ENCODE measurements around the gene PCDH11X.
"Not testable (repeated sequence)": the region's sequence is repeated elsewhere in the genome, so short reads cannot be mapped to it uniquely, and the experiment has no call there.

PCDH11X gene

GRCh38 chrX:91779135-91779534 lies at the start of gene PCDH11X:
PCDH11X (plus strand) TSS chrX:91779375; CDS start chrX:91835505, 56,130 bp downstream.
- not testable (repeated sequence) for H3K4me3 Mint-ChIP-seq, H3K27me3 Mint-ChIP-seq

GRCh38 chrX:91747446-91747845 lies 31.7 kb upstream of the PCDH11X start:
- H3K4me1 Mint-ChIP-seq (ENCODE audit: low read depth); H3K4me3 Mint-ChIP-seq; H3K36me3 Mint-ChIP-seq; H3K27ac Mint-ChIP-seq; H3K9me3 Mint-ChIP-seq (ENCODE audit: low read depth); H3K27me3 Mint-ChIP-seq: not testable (repeated sequence)

More at GRCh38 chrX:91779135-91779534, at the start of gene PCDH11X:
- H3K9me3 Mint-ChIP-seq (ENCODE audit: low read depth); H3K36me3 Mint-ChIP-seq; H3K4me1 Mint-ChIP-seq (ENCODE audit: low read depth); H3K27ac Mint-ChIP-seq: not testable (repeated sequence)

GRCh38 chrX:91753022-91753421 lies 26.2 kb upstream of the PCDH11X start:
- not testable (repeated sequence) for H3K27ac Mint-ChIP-seq; H3K4me1 Mint-ChIP-seq (ENCODE audit: low read depth); H3K9me3 Mint-ChIP-seq (ENCODE audit: low read depth); H3K36me3 Mint-ChIP-seq; H3K27me3 Mint-ChIP-seq; H3K4me3 Mint-ChIP-seq

GRCh38 chrX:91770619-91771488 lies 8.3 kb upstream of the PCDH11X start:
- H3K27ac Mint-ChIP-seq: not testable (repeated sequence)

GRCh38 chrX:91773943-91774342 lies 5.2 kb upstream of the PCDH11X start:
- not testable (repeated sequence) for H3K4me3 Mint-ChIP-seq; H3K9me3 Mint-ChIP-seq (ENCODE audit: low read depth); H3K27me3 Mint-ChIP-seq; H3K36me3 Mint-ChIP-seq; H3K27ac Mint-ChIP-seq; H3K4me1 Mint-ChIP-seq (ENCODE audit: low read depth)

More at GRCh38 chrX:91770619-91771488, 8.3 kb upstream of the PCDH11X start:
- not testable (repeated sequence) for H3K36me3 Mint-ChIP-seq; H3K9me3 Mint-ChIP-seq (ENCODE audit: low read depth); H3K4me3 Mint-ChIP-seq; H3K4me1 Mint-ChIP-seq (ENCODE audit: low read depth); H3K27me3 Mint-ChIP-seq

- H3K4me1 Mint-ChIP-seq (ENCODE audit: low read depth); H3K9me3 Mint-ChIP-seq (ENCODE audit: low read depth); H3K4me3 Mint-ChIP-seq; H3K27ac Mint-ChIP-seq; H3K27me3 Mint-ChIP-seq; H3K36me3 Mint-ChIP-seq: not testable (repeated sequence)
Observed at GRCh38 chrX:91780008-91780407, 833 bp downstream of the PCDH11X start.

GRCh38 chrX:91780698-91781097 lies 1.5 kb downstream of the PCDH11X start:
- H3K9me3 Mint-ChIP-seq (ENCODE audit: low read depth); H3K4me1 Mint-ChIP-seq (ENCODE audit: low read depth); H3K4me3 Mint-ChIP-seq; H3K27me3 Mint-ChIP-seq; H3K36me3 Mint-ChIP-seq; H3K27ac Mint-ChIP-seq: not testable (repeated sequence)

GRCh38 chrX:91781553-91782298 lies 2.6 kb downstream of the PCDH11X start:
- not testable (repeated sequence) for H3K27me3 Mint-ChIP-seq; H3K4me3 Mint-ChIP-seq; H3K9me3 Mint-ChIP-seq (ENCODE audit: low read depth); H3K36me3 Mint-ChIP-seq; H3K4me1 Mint-ChIP-seq (ENCODE audit: low read depth); H3K27ac Mint-ChIP-seq

- H3K27ac Mint-ChIP-seq; H3K36me3 Mint-ChIP-seq; H3K4me1 Mint-ChIP-seq (ENCODE audit: low read depth); H3K4me3 Mint-ChIP-seq; H3K27me3 Mint-ChIP-seq; H3K9me3 Mint-ChIP-seq (ENCODE audit: low read depth): not testable (repeated sequence)
Observed at GRCh38 chrX:91782825-91783224, 3.6 kb downstream of the PCDH11X start.

- not testable (repeated sequence) for H3K36me3 Mint-ChIP-seq; H3K4me3 Mint-ChIP-seq; H3K9me3 Mint-ChIP-seq (ENCODE audit: low read depth); H3K27ac Mint-ChIP-seq; H3K27me3 Mint-ChIP-seq; H3K4me1 Mint-ChIP-seq (ENCODE audit: low read depth)
Observed at GRCh38 chrX:91817537-91817936, 38.4 kb downstream of the PCDH11X start.

- H3K27me3 Mint-ChIP-seq, H3K27ac Mint-ChIP-seq: not testable (repeated sequence)
Observed at GRCh38 chrX:91825321-91825720, 46.1 kb downstream of the PCDH11X start.

More at GRCh38 chrX:91825321-91825720, 46.1 kb downstream of the PCDH11X start:
- not testable (repeated sequence) for H3K36me3 Mint-ChIP-seq; H3K9me3 Mint-ChIP-seq (ENCODE audit: low read depth); H3K4me3 Mint-ChIP-seq; H3K4me1 Mint-ChIP-seq (ENCODE audit: low read depth)
